Activated CD4-positive, alpha-beta memory T cell treated with anti-CD3 and anti-CD28 coated beads for 36 hours (primary cell): Measurements from ENCODE around the gene HMCN2. TPM values are rescaled to one million over a fixed set of nuclear protein-coding genes. Genes with fewer than 3 reads are reported as not detected.

Experiments
- CTCF ChIA-PET: fragments of 350-600 bp; sonication (Branson Sonifier 250); formaldehyde crosslinking; loops from one replicate; lab custom pipeline; 2021; ENCODE audit warnings: antibody characterized with exemption, inconsistent platforms; lab: Charles Lee
- POLR2A ChIA-PET: fragments of 350-600 bp; sonication (Branson Sonifier 250); formaldehyde crosslinking; loops from one replicate; lab custom pipeline; 2021; ENCODE audit warnings: antibody characterized with exemption; lab: Charles Lee
- DNase-seq: peaks from one replicate; pipeline ENCODE4 v3.0.0-alpha.2; 2020
- H3K27ac Mint-ChIP-seq: one replicate; pipeline ENCODE4 v1.8.0; 2021; ENCODE audit warnings: mixed read lengths
- H3K27me3 Mint-ChIP-seq: one replicate; pipeline ENCODE4 v1.8.0; 2021; ENCODE audit warnings: mixed read lengths
- H3K36me3 Mint-ChIP-seq: one replicate; pipeline ENCODE4 v1.8.0; 2021; ENCODE audit warnings: mixed read lengths
- H3K4me1 Mint-ChIP-seq: one replicate; pipeline ENCODE4 v1.8.0; 2021; ENCODE audit warnings: low read depth, mixed read lengths
- H3K4me3 Mint-ChIP-seq: one replicate; pipeline ENCODE4 v1.8.0; 2021; ENCODE audit warnings: mild to moderate bottlenecking, mixed read lengths
- H3K9me3 Mint-ChIP-seq: one replicate; pipeline ENCODE4 v1.8.0; 2021; ENCODE audit warnings: mixed read lengths
- intact Hi-C: fragments of 100-400 bp; cut with micrococcal nuclease; formaldehyde crosslinking; loops from one replicate; pipeline ENCODE4 v1.15.1; 2023
- total RNA-seq, 2 experiments: library from RNA; stranded (reverse); gene quantifications; one replicate each; pipeline ENCODE4 v1.2.3, GENCODE V29; 2021

HMCN2 gene
- total RNA-seq, 2 experiments from 2014 or later, result not detected

DNA sequence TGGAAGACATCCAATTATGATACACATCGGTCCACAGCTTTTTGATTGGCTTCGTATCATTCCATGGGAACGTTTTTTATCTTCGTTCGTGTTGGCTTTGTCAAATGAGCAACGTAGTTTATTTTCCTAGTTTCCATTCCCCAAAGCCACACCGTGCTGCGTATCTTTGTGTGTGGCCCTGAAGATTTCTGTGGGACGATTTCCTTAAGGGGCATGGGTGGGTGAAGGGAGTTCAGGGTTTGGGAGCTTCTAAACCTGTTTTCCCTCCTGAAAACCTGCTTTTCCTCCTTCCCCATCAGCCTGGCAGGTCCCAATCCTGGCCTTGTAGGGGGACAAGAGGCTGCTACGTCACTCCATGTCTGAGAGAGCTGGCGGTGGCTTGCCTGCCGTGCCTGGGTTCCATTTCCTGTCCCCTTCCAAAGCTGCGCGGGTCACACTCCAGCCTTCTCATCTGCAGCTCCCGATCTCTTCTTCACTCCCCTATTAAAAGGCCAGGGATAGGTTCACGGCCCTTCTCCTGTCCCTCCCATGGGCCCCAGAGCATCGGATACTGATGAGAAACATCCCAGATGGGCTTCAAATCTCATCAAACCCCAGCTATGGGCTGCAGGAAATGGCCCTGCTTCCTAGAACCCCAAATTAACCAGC is 155.7 kb downstream of the HMCN2 start:
- Mint-ChIP-seq H3K4me1 (no peaks in the 10 kb centered on the region), H3K27ac (no peak overlapping the region), H3K27me3 (peaks cover 2% of the 10 kb centered on the region), H3K36me3 (no peaks in the 10 kb centered on the region), H3K4me3 (no peak overlapping the region), H3K9me3 (no peaks in the 10 kb centered on the region)
- ChIA-PET POLR2A (no interaction called here), CTCF (no interaction called here)
- no peak for DNase-seq
- intact Hi-C loops, result no loop called here

- DNase-seq, result no peak
- Mint-ChIP-seq H3K36me3 (no peaks in the 10 kb centered on the region), H3K4me1 (no peaks in the 10 kb centered on the region), H3K27me3 (peaks cover 4% of the 10 kb centered on the region), H3K9me3 (no peaks in the 10 kb centered on the region), H3K27ac (no peak overlapping the region), H3K4me3 (no peak overlapping the region)
- CTCF ChIA-PET, result no interaction called here
- intact Hi-C loops, result no loop called here
- POLR2A ChIA-PET, result no interaction called here
Measured at GRCh38 chr9:130421802-130422276, 156.3 kb downstream of the HMCN2 start.

DNA sequence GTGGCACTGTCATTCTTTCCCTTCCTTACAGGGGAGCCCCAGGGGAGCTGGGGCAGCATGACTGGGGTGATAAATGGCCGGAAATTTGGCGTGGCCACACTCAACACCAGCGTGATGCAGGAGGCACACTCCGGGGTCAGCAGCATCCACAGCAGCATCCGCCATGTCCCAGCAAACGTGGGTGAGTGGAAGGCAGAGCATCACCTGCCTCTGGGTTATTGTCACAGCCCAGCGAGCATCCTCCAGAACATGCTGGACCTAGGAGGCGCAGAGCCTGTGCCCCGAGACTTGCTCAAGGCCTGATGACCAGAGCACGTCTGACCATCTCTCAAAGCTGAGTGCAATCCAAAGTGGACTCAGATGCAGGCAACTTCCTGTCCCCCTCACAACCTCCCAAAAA is 157.0 kb downstream of the HMCN2 start:
- DNase-seq, result no peak
- ChIA-PET POLR2A (no interaction called here), CTCF (interaction anchor here (0.9 kb wide), 1 partner anchor 38 kb away, joined by 3 read pairs; no protein-coding TSS in a partner anchor)
- no peak overlapping the region for H3K27ac Mint-ChIP-seq
- intact Hi-C loops, result no loop called here
- H3K4me1 Mint-ChIP-seq, result no peaks in the 10 kb centered on the region
- peaks cover 6% of the 10 kb centered on the region for H3K27me3 Mint-ChIP-seq
- no peak overlapping the region for H3K4me3 Mint-ChIP-seq
- no peaks in the 10 kb centered on the region for H3K9me3 Mint-ChIP-seq
- H3K36me3 Mint-ChIP-seq, result no peaks in the 10 kb centered on the region

DNA sequence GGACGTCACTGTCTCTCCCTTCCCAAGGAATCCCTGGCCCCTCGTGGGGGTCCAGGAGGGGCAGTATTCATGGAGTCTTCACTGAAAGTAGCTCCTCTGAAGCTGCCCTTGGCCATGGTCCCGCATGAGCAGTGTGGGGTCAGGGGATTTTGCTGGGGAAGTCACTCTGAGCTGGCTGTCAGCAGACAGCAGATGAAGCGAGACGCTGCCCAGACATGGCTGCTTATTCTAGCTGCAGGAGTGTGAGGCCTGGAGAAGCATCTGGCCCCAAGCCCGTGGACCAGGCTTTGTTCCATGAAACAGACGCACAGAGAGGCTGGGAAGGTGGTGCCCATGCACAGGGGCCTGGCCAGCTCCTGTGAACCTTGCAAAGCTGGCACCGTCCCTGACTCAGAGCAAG is 157.7 kb downstream of the HMCN2 start:
- no peaks in the 10 kb centered on the region for H3K36me3 Mint-ChIP-seq
- H3K4me3 Mint-ChIP-seq, result no peak overlapping the region
- intact Hi-C loops, result no loop called here
- CTCF ChIA-PET, result interaction anchor here (0.9 kb wide), 1 partner anchor 37 kb away, joined by 3 read pairs; no protein-coding TSS in a partner anchor
- POLR2A ChIA-PET, result no interaction called here
- H3K27me3 Mint-ChIP-seq, result peaks cover 6% of the 10 kb centered on the region
- DNase-seq, result no peak
- no peaks in the 10 kb centered on the region for H3K9me3 Mint-ChIP-seq
- no peaks in the 10 kb centered on the region for H3K4me1 Mint-ChIP-seq
- no peak overlapping the region for H3K27ac Mint-ChIP-seq

DNA sequence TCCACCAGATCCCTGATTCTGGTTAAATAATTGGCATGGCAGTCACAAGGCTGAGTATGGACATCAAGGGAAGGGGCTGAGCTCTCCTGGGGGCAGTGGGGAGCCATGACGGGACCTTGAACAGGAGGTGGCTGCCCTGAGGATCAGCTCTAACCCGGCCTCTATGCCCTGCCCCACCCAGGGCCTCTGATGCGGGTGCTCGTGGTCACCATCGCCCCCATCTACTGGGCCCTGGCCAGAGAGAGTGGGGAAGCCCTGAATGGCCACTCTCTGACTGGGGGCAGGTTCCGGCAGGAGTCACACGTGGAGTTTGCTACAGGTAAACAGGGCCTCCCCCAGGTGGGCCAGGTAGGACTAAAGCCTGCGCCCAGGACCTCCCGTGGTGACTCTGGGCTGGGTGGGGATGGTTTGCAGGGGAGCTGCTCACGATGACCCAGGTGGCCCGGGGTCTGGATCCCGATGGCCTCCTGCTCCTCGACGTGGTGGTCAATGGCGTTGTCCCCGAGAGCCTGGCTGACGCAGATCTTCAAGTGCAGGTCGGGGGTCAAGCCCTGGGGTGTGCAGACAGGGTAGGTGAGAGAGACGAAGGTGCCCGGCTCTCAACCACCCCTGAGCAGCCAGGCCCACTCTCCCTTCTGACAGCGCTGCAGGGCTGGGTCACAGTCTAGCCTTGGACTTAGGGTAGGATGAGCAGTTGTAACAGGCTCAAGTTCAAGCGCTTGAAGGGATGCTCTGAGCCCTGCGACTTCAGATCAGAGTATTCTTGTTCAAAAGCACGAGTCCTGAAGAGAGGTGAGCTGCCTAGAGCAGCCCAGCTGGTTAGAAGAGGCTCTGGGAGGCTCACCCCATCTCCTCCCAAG is 159.3 kb downstream of the HMCN2 start:
- no peaks in the 10 kb centered on the region for H3K4me1 Mint-ChIP-seq
- intact Hi-C loops, result no loop called here
- no peak overlapping the region for H3K4me3 Mint-ChIP-seq
- POLR2A ChIA-PET, result no interaction called here
- H3K9me3 Mint-ChIP-seq, result no peaks in the 10 kb centered on the region
- no peak for DNase-seq
- CTCF ChIA-PET, result no interaction called here
- peaks cover 6% of the 10 kb centered on the region for H3K27me3 Mint-ChIP-seq
- H3K27ac Mint-ChIP-seq, result no peak overlapping the region
- H3K36me3 Mint-ChIP-seq, result no peaks in the 10 kb centered on the region

GRCh38 chr9:130425741-130426466 is 160.3 kb downstream of the HMCN2 start:
- no peak overlapping the region for H3K27ac Mint-ChIP-seq
- POLR2A ChIA-PET, result no interaction called here
- H3K9me3 Mint-ChIP-seq, result no peaks in the 10 kb centered on the region

DNA sequence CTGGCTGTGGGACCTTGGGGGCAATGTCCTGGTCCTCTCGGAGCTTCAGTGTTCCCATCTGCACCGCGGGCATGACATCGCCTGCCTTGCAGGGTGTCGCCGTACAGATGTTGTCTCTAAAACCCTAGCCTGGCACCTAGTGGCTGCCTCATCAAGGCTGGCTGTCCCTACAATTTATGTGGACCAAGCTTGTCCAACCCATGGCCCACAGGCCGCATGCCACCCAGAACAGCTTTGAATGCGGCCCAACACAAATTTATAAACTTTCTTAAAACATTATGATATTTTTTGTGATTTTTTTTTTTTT is 160.9 kb downstream of the HMCN2 start:
- CTCF ChIA-PET, result no interaction called here
- no peaks in the 10 kb centered on the region for H3K36me3 Mint-ChIP-seq
- intact Hi-C loops, result no loop called here

More at GRCh38 chr9:130425741-130426466, 160.3 kb downstream of the HMCN2 start:
- Mint-ChIP-seq H3K36me3 (no peaks in the 10 kb centered on the region), H3K4me1 (no peaks in the 10 kb centered on the region), H3K27me3 (peaks cover 8% of the 10 kb centered on the region), H3K4me3 (no peak overlapping the region)
- no peak for DNase-seq
- intact Hi-C loops, result no loop called here
- CTCF ChIA-PET, result no interaction called here

DNA sequence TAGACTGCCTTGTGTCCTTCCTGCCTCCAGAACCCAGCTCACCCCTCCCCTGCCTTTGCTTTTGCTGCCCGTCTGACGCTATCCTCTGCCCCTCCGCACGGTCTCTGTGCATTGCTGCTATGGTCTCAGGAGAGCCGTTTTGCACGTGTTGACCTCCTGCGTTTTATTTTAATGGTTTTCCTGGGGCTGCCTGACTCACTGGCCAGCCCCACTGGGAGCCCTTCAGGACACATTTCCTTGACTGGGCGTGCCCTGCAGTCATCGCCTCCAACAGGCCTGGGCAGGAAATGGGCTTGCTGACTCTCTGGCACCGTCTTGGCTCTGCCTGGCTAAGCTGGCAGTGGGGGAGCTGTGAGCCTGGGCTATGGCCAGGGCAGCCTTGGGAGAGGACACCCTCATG is 161.3 kb downstream of the HMCN2 start:
- ChIA-PET POLR2A (no interaction called here), CTCF (no interaction called here)
- no peak for DNase-seq
- no peak overlapping the region for H3K27ac Mint-ChIP-seq
- no peaks in the 10 kb centered on the region for H3K4me1 Mint-ChIP-seq
- no peak overlapping the region for H3K4me3 Mint-ChIP-seq
- intact Hi-C loops, result no loop called here
- no peaks in the 10 kb centered on the region for H3K36me3 Mint-ChIP-seq
- H3K27me3 Mint-ChIP-seq, result peaks cover 9% of the 10 kb centered on the region
- H3K9me3 Mint-ChIP-seq, result no peaks in the 10 kb centered on the region

More for the DNA sequence above, 160.9 kb downstream of the HMCN2 start:
- no peak for DNase-seq
- Mint-ChIP-seq H3K9me3 (no peaks in the 10 kb centered on the region), H3K27me3 (peaks cover 8% of the 10 kb centered on the region), H3K4me3 (no peak overlapping the region), H3K4me1 (no peaks in the 10 kb centered on the region), H3K27ac (no peak overlapping the region)
- POLR2A ChIA-PET, result no interaction called here

GRCh38 chr9:130427326-130427725 is 161.8 kb downstream of the HMCN2 start:
- Mint-ChIP-seq H3K27me3 (peaks cover 12% of the 10 kb centered on the region), H3K4me1 (no peaks in the 10 kb centered on the region), H3K4me3 (no peak overlapping the region), H3K36me3 (no peaks in the 10 kb centered on the region), H3K27ac (no peak overlapping the region), H3K9me3 (no peaks in the 10 kb centered on the region)
- intact Hi-C loops, result no loop called here
- POLR2A ChIA-PET, result no interaction called here
- DNase-seq, result no peak
- CTCF ChIA-PET, result no interaction called here

- Mint-ChIP-seq H3K9me3 (no peaks in the 10 kb centered on the region), H3K4me3 (no peak overlapping the region), H3K36me3 (no peaks in the 10 kb centered on the region), H3K27ac (no peak overlapping the region), H3K4me1 (peaks cover 3% of the 10 kb centered on the region), H3K27me3 (peaks cover 19% of the 10 kb centered on the region)
- no peak for DNase-seq
- intact Hi-C loops, result no loop called here
- POLR2A ChIA-PET, result no interaction called here
- CTCF ChIA-PET, result no interaction called here
Measured at GRCh38 chr9:130428086-130428665, 162.6 kb downstream of the HMCN2 start.

DNA sequence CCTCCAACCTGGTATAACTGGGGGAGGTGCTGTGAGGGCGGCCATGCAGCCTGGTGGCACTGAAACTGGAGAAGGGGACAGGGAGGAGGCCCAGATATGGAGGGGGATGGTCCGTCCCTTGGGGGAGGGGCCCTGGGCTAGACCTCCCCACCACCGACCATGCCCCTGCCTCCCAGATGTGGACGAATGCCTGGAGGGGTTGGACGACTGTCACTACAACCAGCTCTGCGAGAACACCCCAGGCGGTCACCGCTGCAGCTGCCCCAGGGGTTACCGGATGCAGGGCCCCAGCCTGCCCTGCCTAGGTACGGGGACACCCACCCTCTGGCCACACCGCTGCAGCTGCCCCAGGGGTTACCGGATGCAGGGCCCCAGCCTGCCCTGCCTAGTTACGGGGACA is 163.8 kb downstream of the HMCN2 start:
- H3K4me3 Mint-ChIP-seq, result no peak overlapping the region
- peaks cover 23% of the 10 kb centered on the region for H3K27me3 Mint-ChIP-seq
- intact Hi-C loops, result no loop called here
- H3K4me1 Mint-ChIP-seq, result peaks cover 3% of the 10 kb centered on the region
- POLR2A ChIA-PET, result no interaction called here
- no peaks in the 10 kb centered on the region for H3K9me3 Mint-ChIP-seq
- CTCF ChIA-PET, result no interaction called here
- DNase-seq, result no peak
- H3K27ac Mint-ChIP-seq, result no peak overlapping the region
- no peaks in the 10 kb centered on the region for H3K36me3 Mint-ChIP-seq

DNA sequence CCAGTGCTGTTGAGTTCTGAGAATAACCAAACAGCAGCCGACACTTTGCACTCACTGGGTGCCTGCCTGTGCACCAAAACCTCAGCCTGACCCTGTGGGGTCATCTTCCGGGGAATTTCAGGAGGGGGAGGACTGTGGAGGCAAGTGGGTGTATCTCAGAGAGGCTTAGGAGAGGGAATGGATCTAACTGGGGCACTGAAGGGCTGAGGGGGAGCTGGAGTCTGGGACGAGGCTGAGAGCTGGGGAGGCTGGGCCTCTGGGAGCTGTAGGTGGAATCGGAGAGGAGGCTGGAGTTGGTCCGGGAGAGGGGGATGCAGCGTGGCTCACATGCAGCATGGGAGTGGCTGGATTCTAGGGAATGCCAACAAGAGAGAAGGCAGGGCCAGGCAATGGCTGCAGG is 164.3 kb downstream of the HMCN2 start:
- Mint-ChIP-seq H3K27ac (no peak overlapping the region), H3K4me1 (peaks cover 3% of the 10 kb centered on the region), H3K27me3 (peaks cover 23% of the 10 kb centered on the region), H3K36me3 (no peaks in the 10 kb centered on the region), H3K9me3 (no peaks in the 10 kb centered on the region), H3K4me3 (no peak overlapping the region)
- DNase-seq, result no peak
- POLR2A ChIA-PET, result no interaction called here
- CTCF ChIA-PET, result no interaction called here
- intact Hi-C loops, result no loop called here
